ENCODE data around the gene GRK4.

DNA sequence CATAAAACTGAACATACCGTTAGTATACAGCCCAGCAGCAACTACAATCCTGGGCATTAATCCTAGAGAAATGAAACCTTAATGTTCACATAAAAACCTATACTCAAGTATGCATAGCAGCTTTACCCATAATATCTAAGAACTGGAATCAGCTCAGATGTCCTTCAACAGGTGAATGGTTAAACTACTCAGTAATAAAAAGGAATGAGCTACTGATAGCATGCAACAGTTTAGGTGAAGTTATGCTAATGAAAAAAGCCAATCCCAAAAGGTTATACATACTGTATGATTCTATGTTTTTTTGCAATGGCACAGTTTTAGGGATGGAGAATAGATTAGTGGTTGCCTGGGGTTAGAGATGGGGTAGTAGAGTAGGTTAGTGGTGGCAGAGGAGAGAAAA lies 120.4 kb downstream of the GRK4 start:
- TF ChIP-seq POLR2A (IDR thresholded peaks at IDR 0.05) (no peak), CTCF (IDR thresholded peaks at IDR 0.05) (no peak)
